Peyer's patch (tissue), 4 donors: ENCODE data around the gene BMP7. TPM values are rescaled to one million over a fixed set of nuclear protein-coding genes. Genes with fewer than 3 reads are reported as not detected.

Experiments
- DNase-seq, 3 donors: peaks; one replicate each; pipeline ENCODE4 v3.0.0-alpha.2; 2017 to 2019
- H3K27ac ChIP-seq, 4 donors: fragments of 200-600 bp; sonication (generic); one replicate each; pipeline ENCODE4 v1.5.1; 2016 to 2019
- H3K27me3 ChIP-seq, 2 donors: fragments of 200-600 bp; sonication (generic); one replicate each; pipeline ENCODE4 v1.5.1; 2019
- H3K36me3 ChIP-seq, 3 donors: fragments of 200-600 bp; sonication (generic); one replicate each; pipeline ENCODE4 v1.5.1; 2016 to 2019
- H3K4me1 ChIP-seq, 4 donors: fragments of 200-600 bp; sonication (generic); one replicate each; pipeline ENCODE4 v1.5.1; 2016 to 2019
- H3K4me3 ChIP-seq, 4 donors: fragments of 200-600 bp; sonication (generic); 1 replicate in 3 of 4; 2 replicates in 1 of 4; pipeline ENCODE4 v1.5.1; 2016 to 2019; ENCODE audit warnings: mild to moderate bottlenecking in 1 of 4
- H3K9me3 ChIP-seq, 4 donors: fragments of 200-600 bp; sonication (generic); one replicate each; pipeline ENCODE4 v1.5.1; 2016 to 2019; ENCODE audit warnings: mild to moderate bottlenecking in 1 of 4
- POLR2A ChIP-seq, 2 donors: fragments of 450-650 bp; IDR thresholded peaks; one replicate each; pipeline ENCODE4 v1.5.1; 2017; ENCODE audit warnings: antibody characterized with exemption in 2 of 2, mild to moderate bottlenecking in 2 of 2, moderate library complexity in 2 of 2
- total RNA-seq, 4 donors: library from RNA; depleted of rRNA; stranded (reverse); fragments of >200 nt; gene quantifications; one replicate each; pipeline ENCODE4 v1.1.0, GENCODE V29; 2016
- TF ChIP-seq, protein P1 (sequence below), 6 experiments: fragments of 450-650 bp in 4 of 6; fragments of 200-600 bp in 2 of 6; sonication (generic) in 1 of 6; IDR thresholded peaks; one replicate each; pipeline ENCODE4 v1.5.1; 2017 to 2019; ENCODE audit warnings: antibody characterized with exemption in 6 of 6, mild to moderate bottlenecking in 3 of 6, moderate library complexity in 1 of 6

Gene BMP7
- total RNA-seq, 4 donors from 2014 or later, result 0.67 to 2.7 TPM; not detected in 2

DNA sequence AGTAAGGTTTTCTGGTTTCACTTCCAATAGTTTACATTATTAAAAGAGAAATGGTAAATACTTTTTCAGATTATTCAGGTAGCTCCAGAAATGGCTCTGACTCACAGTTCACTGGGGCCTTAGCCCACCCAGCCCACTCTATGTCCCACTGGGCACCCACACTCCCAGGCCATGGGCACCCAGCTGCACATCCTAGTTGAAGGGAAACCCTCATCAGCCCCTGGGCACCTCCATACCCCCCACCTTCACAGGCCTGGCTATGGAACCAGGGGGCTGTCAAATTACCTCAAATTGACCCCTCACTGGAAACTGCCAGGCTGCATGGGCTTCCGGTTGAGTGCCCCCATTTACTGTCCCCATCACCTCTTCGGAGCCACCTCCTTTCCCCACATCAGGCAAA, 51.5 kb downstream of the BMP7 start:
- DNase-seq, result peak in 1 of 3 donors; percentile 12
- no peaks in the 10 kb centered on the region for H3K27me3 ChIP-seq

DNA sequence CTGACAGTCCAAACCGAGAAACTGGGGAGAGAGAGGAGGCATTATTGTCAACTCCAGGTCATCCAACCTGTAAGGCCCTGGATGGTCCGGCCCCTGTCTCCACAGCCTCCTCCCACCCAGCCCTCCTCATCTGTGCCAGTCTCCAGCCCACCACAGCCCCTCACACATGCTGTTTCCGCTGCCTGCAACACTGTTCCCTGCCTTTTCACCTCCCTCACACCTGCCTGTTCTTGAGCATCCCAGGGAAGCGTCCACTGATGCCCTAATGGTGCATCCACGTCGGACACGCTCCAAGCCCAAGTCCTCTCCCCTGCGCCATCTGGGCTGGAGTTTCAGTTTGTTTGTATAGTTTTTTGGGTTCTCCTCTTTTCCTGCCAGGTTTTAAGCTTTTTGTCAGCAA, 52.0 kb downstream of the BMP7 start:
- peak in 1 of 3 donors; percentile 29 for DNase-seq

More for the DNA sequence above, 51.5 kb downstream of the BMP7 start:
- TF ChIP-seq, protein P1, sequence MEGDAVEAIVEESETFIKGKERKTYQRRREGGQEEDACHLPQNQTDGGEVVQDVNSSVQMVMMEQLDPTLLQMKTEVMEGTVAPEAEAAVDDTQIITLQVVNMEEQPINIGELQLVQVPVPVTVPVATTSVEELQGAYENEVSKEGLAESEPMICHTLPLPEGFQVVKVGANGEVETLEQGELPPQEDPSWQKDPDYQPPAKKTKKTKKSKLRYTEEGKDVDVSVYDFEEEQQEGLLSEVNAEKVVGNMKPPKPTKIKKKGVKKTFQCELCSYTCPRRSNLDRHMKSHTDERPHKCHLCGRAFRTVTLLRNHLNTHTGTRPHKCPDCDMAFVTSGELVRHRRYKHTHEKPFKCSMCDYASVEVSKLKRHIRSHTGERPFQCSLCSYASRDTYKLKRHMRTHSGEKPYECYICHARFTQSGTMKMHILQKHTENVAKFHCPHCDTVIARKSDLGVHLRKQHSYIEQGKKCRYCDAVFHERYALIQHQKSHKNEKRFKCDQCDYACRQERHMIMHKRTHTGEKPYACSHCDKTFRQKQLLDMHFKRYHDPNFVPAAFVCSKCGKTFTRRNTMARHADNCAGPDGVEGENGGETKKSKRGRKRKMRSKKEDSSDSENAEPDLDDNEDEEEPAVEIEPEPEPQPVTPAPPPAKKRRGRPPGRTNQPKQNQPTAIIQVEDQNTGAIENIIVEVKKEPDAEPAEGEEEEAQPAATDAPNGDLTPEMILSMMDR (IDR thresholded peaks at IDR 0.05), result no peak
- no peak for TF ChIP-seq POLR2A (IDR thresholded peaks at IDR 0.05)
- H3K9me3 ChIP-seq, result no peaks in the 10 kb centered on the region
- no peaks in the 10 kb centered on the region for H3K36me3 ChIP-seq
- H3K4me1 ChIP-seq, result peaks cover 0 to 10% (median 0%) of the 10 kb centered on the region in 4 donors
- H3K4me3 ChIP-seq, result no peak overlapping the region
- no peak overlapping the region for H3K27ac ChIP-seq

DNA sequence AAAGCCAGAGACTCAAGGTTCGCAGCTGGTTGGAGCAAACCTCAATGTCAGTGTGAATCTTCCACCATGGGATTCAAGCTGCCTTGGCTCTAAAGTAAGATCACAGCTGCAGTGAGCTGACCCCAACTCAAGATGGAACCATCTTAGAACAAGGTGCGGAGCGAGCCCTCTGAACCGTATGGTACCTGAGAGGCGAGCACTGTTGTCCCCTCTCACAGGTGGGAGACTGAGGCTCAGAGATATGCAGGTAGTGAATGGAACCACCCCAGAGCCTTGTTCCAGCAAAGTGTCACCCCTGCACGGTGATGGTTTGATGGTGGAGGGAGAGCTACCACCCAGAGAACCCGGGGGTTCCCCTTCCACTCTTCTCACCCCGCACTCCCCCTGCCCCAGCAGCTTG, 52.5 kb downstream of the BMP7 start:
- H3K4me1 ChIP-seq, result peaks cover 0 to 10% (median 0%) of the 10 kb centered on the region in 4 donors
- DNase-seq, result peak in 1 of 3 donors; percentile 14
- H3K9me3 ChIP-seq, result no peaks in the 10 kb centered on the region
- no peaks in the 10 kb centered on the region for H3K27me3 ChIP-seq
- no peak overlapping the region for H3K4me3 ChIP-seq
- TF ChIP-seq POLR2A (IDR thresholded peaks at IDR 0.05), result no peak
- TF ChIP-seq, protein P1 (IDR thresholded peaks at IDR 0.05), result no peak
- H3K27ac ChIP-seq, result no peak overlapping the region
- H3K36me3 ChIP-seq, result no peaks in the 10 kb centered on the region

More for the DNA sequence above, 52.0 kb downstream of the BMP7 start:
- Histone ChIP-seq H3K27me3 (no peaks in the 10 kb centered on the region), H3K27ac (no peak overlapping the region), H3K9me3 (no peaks in the 10 kb centered on the region), H3K4me1 (peaks cover 0 to 10% (median 0%) of the 10 kb centered on the region in 4 donors), H3K4me3 (no peak overlapping the region), H3K36me3 (no peaks in the 10 kb centered on the region)
- no peak for TF ChIP-seq POLR2A (IDR thresholded peaks at IDR 0.05)
- TF ChIP-seq, protein P1 (IDR thresholded peaks at IDR 0.05), result no peak

DNA sequence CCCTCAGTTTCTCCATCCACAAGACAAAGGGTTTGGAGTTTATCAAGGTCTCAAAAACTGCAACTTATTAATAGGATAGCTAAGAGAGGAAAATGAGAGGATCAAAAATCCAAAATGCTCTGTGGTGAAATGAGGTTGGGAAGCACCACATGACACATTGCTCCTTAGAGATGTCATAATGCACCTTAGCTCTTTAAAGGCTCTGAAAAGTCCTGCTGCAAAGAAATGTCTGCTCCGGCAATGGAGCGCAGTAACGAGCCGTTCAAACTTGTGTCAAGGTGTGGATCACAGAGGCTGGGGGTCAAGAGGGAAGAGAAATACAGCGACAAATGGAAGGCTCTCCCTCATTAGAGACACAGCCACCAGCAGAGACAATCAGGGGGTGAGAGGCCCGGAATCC, 53.1 kb downstream of the BMP7 start:
- TF ChIP-seq POLR2A (IDR thresholded peaks at IDR 0.05), result no peak
- TF ChIP-seq, protein P1 (IDR thresholded peaks at IDR 0.05), result no peak
- H3K27ac ChIP-seq, result peak overlapping the region in 1 of 4 donors; percentile 35

DNA sequence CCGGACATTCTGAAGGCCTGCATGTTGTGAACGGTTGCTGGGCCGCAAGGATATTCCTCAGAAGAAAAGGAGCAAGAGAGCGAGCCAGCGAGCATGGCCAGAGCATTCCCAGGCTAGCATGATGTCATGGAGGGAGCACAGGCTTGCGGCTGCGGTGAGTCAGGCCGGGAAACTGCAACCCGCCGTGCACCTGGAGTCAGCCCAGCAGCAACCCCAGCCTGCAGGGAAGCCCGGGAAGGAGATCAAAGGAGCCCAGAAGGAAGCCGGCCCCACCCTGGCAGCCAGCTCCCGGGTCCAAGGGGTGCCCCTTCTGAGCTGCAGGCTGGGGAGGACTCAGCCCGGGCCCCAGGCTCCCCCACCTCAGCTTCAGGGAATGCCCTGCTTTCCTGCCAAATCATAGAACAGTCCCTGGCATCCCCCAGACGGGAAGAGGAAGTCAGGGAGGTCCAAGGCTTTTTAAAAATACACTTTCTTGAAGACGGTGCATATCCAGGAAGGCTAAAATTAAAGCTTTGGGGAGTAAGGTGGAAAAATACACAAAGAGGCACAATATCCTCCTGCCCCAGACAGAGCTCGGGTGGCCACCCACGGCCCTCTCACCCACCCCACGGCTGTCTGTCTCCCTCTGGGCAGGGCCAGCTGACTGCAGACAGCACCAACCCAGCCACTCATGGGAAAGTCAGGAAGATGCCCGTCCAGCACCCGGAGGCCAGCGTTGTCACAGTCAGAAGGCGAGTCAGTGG, 53.7 kb downstream of the BMP7 start:
- no peaks in the 10 kb centered on the region for H3K27me3 ChIP-seq
- DNase-seq, result peak in 2 of 3 donors; percentile 64 to 66
- no peaks in the 10 kb centered on the region for H3K9me3 ChIP-seq
- H3K4me3 ChIP-seq, result no peak overlapping the region
- H3K27ac ChIP-seq, result peak overlapping the region in 1 of 4 donors; percentile 35
- H3K4me1 ChIP-seq, result peaks cover 0 to 10% (median 0%) of the 10 kb centered on the region in 4 donors
- TF ChIP-seq, protein P1 (IDR thresholded peaks at IDR 0.05), result no peak
- TF ChIP-seq POLR2A (IDR thresholded peaks at IDR 0.05), result no peak
- H3K36me3 ChIP-seq, result no peaks in the 10 kb centered on the region

More for the DNA sequence above, 53.1 kb downstream of the BMP7 start:
- H3K36me3 ChIP-seq, result no peaks in the 10 kb centered on the region
- no peak for DNase-seq
- no peak overlapping the region for H3K4me3 ChIP-seq
- no peaks in the 10 kb centered on the region for H3K9me3 ChIP-seq
- no peaks in the 10 kb centered on the region for H3K27me3 ChIP-seq
- H3K4me1 ChIP-seq, result peaks cover 0 to 10% (median 0%) of the 10 kb centered on the region in 4 donors
